A549 (cell line): ENCODE measurements around the gene FGF1.

Source experiments
- CEBPB ChIP-seq, 2 experiments: fragments of >200 bp in 1 of 2; sonication (Bioruptor Twin) in 1 of 2; formaldehyde crosslinking in 1 of 2; IDR thresholded peaks; 2 replicates each; pipeline ENCODE4 v1.6.1; 2012 to 2016
- EP300 ChIP-seq, 2 experiments: fragments of >200 bp; sonication (Bioruptor Twin); formaldehyde crosslinking; IDR thresholded peaks; 2 replicates in 1 of 2; 3 replicates in 1 of 2; pipeline ENCODE4 v1.6.1; 2016 to 2017
- GATA3 ChIP-seq: IDR thresholded peaks from 2 replicates; pipeline ENCODE4 v1.6.1; 2012; ENCODE audit warnings: borderline replicate concordance
- JUNB ChIP-seq: fragments of >200 bp; sonication (Bioruptor Twin); formaldehyde crosslinking; IDR thresholded peaks from 2 replicates; pipeline ENCODE4 v1.6.1; 2016
- KDM5A ChIP-seq: fragments of 200-600 bp; sonication (generic); IDR thresholded peaks from 2 replicates; pipeline ENCODE4 v1.6.1; 2016; ENCODE audit warnings: antibody characterized with exemption, mild to moderate bottlenecking
- MAFK ChIP-seq: fragments of 450-650 bp; IDR thresholded peaks from 2 replicates; pipeline ENCODE4 v1.6.1; 2014; ENCODE audit not compliant: partially characterized antibody
- MYC ChIP-seq: IDR thresholded peaks from 2 replicates; pipeline ENCODE4 v1.6.1; 2012; ENCODE audit warnings: mild to moderate bottlenecking, inconsistent platforms, low read length, improper control_type of control experiment, borderline replicate concordance
- NFE2L2 ChIP-seq: fragments of 150-350 bp; conservative IDR thresholded peaks from 2 replicates; pipeline ENCODE4 v1.6.1; 2014; ENCODE audit warnings: low read length
- POLR2A ChIP-seq: IDR thresholded peaks from 2 replicates; pipeline ENCODE4 v1.6.1; 2012; ENCODE audit warnings: mild to moderate bottlenecking, low read length
- RAD21 ChIP-seq, 2 experiments: fragments of >200 bp in 1 of 2; sonication (Bioruptor Twin) in 1 of 2; formaldehyde crosslinking in 1 of 2; IDR thresholded peaks in 1 of 2; conservative IDR thresholded peaks in 1 of 2; 2 replicates in 1 of 2; 3 replicates in 1 of 2; pipeline ENCODE4 v1.6.1; 2012 to 2018; ENCODE audit warnings: inconsistent platforms in 1 of 2
- RFX5 ChIP-seq: fragments of 450-650 bp; IDR thresholded peaks from 2 replicates; pipeline ENCODE4 v1.7.1; 2014; ENCODE audit warnings: antibody characterized with exemption, mild to moderate bottlenecking, moderate library complexity
- TF ChIP-seq, protein P1 (sequence below): fragments of >200 bp; sonication (Bioruptor Twin); formaldehyde crosslinking; IDR thresholded peaks from 3 replicates; pipeline ENCODE4 v1.5.1; 2016

DNA sequence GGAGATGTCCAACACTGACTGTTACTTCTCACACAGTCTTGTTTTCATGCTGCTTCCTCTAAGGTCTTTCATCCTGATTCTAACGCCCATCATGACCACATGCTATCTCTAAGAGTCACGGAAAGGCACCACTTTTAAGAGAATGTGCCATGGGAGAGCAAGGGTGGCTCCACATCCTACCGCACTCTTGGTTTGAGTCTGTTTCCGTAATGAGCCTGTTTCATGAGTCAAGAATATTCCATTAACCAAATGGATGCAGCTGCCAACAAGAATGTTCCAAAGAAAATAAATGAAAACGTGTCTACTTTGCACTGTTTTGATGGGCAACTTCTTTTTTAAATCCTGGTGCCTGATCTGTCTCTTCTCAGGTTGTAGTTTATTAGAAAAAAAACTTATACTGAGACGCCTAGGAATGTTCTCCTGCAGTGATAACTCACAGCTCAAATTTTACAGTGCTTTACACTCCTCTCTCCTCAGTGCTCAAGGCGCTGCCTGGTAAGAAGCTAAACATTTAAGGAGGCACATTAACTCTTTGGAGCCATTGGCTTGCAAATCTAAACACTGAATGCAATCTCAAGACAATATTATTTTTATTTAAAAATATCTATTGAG is 124.3 kb downstream of the FGF1 start:
- TF ChIP-seq, protein P1, sequence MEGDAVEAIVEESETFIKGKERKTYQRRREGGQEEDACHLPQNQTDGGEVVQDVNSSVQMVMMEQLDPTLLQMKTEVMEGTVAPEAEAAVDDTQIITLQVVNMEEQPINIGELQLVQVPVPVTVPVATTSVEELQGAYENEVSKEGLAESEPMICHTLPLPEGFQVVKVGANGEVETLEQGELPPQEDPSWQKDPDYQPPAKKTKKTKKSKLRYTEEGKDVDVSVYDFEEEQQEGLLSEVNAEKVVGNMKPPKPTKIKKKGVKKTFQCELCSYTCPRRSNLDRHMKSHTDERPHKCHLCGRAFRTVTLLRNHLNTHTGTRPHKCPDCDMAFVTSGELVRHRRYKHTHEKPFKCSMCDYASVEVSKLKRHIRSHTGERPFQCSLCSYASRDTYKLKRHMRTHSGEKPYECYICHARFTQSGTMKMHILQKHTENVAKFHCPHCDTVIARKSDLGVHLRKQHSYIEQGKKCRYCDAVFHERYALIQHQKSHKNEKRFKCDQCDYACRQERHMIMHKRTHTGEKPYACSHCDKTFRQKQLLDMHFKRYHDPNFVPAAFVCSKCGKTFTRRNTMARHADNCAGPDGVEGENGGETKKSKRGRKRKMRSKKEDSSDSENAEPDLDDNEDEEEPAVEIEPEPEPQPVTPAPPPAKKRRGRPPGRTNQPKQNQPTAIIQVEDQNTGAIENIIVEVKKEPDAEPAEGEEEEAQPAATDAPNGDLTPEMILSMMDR: no peak
- TF ChIP-seq POLR2A (no peak), RAD21 (conservative IDR thresholded peaks at IDR 0.05 in 1 of 2, IDR thresholded peaks at IDR 0.05 in 1 of 2) (no peak), CEBPB (IDR thresholded peaks at IDR 0.05) (no peak), RFX5 (no peak), EP300 (IDR thresholded peaks at IDR 0.05) (no peak), KDM5A (no peak), MAFK (no peak), JUNB (no peak), MYC (no peak), NFE2L2 (no peak), GATA3 (no peak)
